ENCODE results near the gene REPS2.

- TF ChIP-seq, protein P1, sequence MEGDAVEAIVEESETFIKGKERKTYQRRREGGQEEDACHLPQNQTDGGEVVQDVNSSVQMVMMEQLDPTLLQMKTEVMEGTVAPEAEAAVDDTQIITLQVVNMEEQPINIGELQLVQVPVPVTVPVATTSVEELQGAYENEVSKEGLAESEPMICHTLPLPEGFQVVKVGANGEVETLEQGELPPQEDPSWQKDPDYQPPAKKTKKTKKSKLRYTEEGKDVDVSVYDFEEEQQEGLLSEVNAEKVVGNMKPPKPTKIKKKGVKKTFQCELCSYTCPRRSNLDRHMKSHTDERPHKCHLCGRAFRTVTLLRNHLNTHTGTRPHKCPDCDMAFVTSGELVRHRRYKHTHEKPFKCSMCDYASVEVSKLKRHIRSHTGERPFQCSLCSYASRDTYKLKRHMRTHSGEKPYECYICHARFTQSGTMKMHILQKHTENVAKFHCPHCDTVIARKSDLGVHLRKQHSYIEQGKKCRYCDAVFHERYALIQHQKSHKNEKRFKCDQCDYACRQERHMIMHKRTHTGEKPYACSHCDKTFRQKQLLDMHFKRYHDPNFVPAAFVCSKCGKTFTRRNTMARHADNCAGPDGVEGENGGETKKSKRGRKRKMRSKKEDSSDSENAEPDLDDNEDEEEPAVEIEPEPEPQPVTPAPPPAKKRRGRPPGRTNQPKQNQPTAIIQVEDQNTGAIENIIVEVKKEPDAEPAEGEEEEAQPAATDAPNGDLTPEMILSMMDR (IDR thresholded peaks at IDR 0.05): no peak
- no peak for TF ChIP-seq POLR2A (IDR thresholded peaks at IDR 0.05)
Observed at GRCh38 chrX:16950423-16950822, 4.0 kb downstream of the REPS2 start.
